Right ventricle myocardium inferior (tissue), 1 donor: ENCODE results near the gene CD52. TPM values are rescaled to one million over a fixed set of nuclear protein-coding genes. Genes with fewer than 3 reads are reported as not detected.

Experiments used
- ATAC-seq: fragments of 200-7000 bp; cut with Tn5 transposase; one replicate; pipeline ENCODE4 v1.9.1; 2020; ENCODE audit warnings: mild to moderate bottlenecking, moderate library complexity
- DNase-seq: peaks from one replicate; pipeline ENCODE4 v3.0.0; 2021; ENCODE audit errors: missing footprints
- intact Hi-C: fragments of 100-400 bp; cut with DNase I; formaldehyde crosslinking; loops from one replicate; pipeline ENCODE4 v1.11.0; 2022
- long read RNA-seq: library from polyadenylated mRNA; unstranded; transcript quantifications from one replicate; pipeline ENCODE4 v2.0.0, GENCODE V29; 2021
- total RNA-seq: library from RNA; stranded (reverse); fragmentation: NEBNext Ultra II Directional; extraction: Animal tissue kit (Norgen Biotek cat#: 25700); gene quantifications from one replicate; pipeline ENCODE4 v1.2.1, GENCODE V29; 2021
- donor health status: DM: no; HTN: yes; CAD: no; lungs with severe emphysema.

Gene CD52
- total RNA-seq: 6.5 TPM
- long read RNA-seq, partial matches to known transcripts: 0 of 3 reads
- long read RNA-seq, other reads (novel, unspliced or antisense): 0 of 3 reads

- intact Hi-C loops: no loop called here
- DNase-seq (no peak), ATAC-seq (no peak)
Observed at GRCh38 chr1:26317612-26318337, at the start of gene CD52. Gene CD52, plus strand, starts transcription at chr1:26317958. Its CDS starts 60 bp downstream, at chr1:26318018.

GRCh38 chr1:26268290-26269197 is 49.2 kb upstream of the CD52 start:
- ATAC-seq (no peak), DNase-seq (no peak)
- intact Hi-C loops: no loop called here

DNA sequence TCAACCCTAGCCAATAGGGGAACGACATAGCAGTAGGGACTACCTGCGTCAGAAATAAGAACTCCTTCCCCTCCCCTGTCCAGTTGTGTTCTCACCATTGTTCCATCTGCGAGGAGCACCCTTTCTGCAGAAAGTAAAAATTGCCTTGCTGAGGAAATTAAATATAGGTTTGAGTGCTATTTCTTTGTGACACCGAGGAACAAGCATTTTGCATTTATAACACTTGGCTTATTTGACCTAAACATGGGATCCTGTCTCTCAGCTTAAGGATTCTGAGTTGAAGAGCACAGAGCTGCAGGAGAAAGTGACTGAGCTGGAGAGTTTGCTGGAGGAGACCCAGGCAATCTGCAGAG is 48.6 kb upstream of the CD52 start:
- intact Hi-C loops: no loop called here
- ATAC-seq (no peak), DNase-seq (no peak)

DNA sequence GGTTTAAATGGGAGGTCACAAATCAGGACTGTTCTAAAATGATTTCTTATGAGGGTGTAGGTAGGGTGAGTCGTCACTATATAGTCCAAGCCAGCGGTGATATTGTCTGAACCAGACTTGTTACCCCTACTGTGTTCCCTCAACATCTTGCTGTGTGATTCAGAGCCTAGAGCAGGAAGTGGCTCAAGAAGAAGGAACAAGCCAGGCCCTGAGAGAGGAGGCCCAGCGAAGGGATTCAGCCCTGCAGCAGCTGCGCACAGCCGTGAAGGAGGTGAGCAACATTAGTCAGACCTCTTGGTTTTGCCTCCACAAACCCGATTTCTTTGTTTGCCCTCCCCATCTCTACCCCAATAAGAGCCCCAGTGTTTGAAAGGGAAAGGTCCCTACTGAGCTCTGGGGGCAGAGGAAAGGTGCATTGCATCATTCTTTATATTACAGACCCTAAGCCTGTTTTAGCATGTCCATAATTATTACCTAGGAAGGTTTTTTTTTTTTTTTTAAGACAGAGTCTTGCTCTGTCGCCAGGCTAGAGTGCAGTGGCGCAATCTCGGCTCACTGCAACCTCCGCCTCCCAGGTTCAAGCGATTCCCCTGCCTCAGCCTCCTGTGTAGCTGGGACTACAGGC is 42.8 kb upstream of the CD52 start:
- ATAC-seq: no peak
- intact Hi-C loops: loop anchor here (1.0 to 5.0 kb wide), 3 partner anchors 43 to 87 kb away; partner anchors contain the start of gene CEP85
- DNase-seq: no peak

DNA sequence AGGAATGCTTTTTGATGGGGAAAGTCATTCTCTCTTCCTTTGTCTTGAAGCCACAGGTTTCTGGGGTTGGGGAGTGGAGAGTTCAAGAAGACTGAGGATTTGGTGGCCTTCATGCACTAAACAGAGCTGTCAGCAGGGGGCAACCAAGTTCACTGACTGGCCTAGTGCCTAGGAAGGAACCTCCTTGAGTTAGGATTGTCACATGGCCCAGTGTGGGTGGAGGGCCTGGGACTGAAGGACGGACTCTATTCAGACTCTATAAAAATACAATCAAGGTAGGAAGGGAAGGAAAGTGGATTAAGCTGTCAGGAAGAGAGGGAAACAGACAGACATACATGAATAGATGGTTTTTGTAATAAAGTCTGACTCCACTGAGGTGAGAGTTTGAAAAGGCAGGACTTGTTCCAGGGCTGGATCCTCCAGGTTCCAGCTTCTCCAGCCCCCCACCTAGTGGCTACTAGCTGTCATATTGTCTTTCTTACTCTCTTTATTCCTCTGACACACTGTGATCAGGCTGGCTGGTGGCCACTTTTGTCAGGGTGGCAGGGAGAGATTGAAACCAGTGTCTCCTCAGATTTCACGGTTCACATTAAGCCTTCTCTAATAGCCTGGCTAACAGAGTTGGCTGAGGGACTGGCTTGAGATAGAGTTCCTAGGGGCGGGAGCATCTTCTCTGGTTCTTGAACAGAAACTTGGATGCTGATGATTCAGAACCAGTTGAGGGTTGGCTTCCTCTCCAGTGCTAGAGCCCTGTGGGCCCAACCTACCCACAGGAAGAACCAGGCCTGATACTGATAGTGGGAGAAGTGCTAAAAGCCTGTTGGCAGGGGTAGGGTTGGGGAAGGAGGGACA is 42.0 kb upstream of the CD52 start:
- ATAC-seq (peak; percentile 83), DNase-seq (peak; percentile 87)
- intact Hi-C loops: loop anchor here (1.0 to 5.0 kb wide), 3 partner anchors 44 to 86 kb away; partner anchors contain the start of gene CEP85

GRCh38 chr1:26276432-26276838 is 41.3 kb upstream of the CD52 start:
- ATAC-seq: no peak
- DNase-seq: no peak
- intact Hi-C loops: loop anchor here (5.0 kb wide), 2 partner anchors 44 to 86 kb away; partner anchors contain the start of gene CEP85

- DNase-seq (no peak), ATAC-seq (no peak)
- intact Hi-C loops: loop anchor here (5.0 kb wide), 2 partner anchors 45 to 85 kb away; partner anchors contain the start of gene CEP85
Observed at GRCh38 chr1:26277261-26277661, 40.5 kb upstream of the CD52 start.

DNA sequence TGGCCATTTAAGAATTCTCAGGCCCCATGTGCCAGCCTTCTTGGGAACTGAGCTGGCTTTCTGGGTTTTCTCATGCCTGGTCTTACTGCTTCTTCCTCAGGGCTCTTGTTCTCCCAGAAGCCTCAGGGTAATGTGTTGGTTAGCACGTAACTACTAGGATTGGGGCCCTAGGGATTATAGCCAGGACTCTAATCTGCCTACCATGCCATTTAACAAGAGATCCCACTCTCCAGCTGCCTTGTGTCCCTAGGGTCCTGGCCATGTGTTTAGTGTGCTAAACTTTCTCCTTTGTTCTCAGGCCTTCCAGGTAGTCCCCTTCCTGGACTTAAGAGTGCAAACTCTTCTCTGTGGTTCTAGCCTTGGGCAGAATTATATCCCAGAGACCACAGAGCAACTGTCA is 40.0 kb upstream of the CD52 start:
- intact Hi-C loops: loop anchor here (5.0 kb wide), 2 partner anchors 45 to 85 kb away; partner anchors contain the start of gene CEP85
- ATAC-seq (no peak), DNase-seq (no peak)

DNA sequence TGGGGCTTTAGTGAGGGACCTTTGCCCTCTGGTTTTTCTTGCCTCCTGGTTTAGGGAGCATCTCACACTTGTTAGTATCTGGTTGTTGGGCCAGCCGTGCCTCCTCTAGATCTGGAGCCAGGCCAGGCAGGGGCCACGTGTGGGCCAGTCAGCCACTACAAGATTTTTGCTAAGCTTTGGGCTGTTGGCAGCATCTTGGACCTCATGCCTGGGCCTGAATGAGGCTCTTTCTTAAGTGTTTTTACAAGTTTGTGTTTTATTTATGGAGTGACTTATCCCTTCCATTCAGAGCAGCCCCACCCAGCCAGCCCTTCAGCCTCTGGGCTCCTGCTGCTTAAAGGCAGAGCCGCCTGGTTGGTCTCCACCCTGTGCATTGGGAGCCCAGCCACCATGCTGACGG is 39.5 kb upstream of the CD52 start:
- no peak for DNase-seq
- intact Hi-C loops: loop anchor here (5.0 kb wide), 2 partner anchors 46 to 84 kb away; partner anchors contain the start of gene CEP85

DNA sequence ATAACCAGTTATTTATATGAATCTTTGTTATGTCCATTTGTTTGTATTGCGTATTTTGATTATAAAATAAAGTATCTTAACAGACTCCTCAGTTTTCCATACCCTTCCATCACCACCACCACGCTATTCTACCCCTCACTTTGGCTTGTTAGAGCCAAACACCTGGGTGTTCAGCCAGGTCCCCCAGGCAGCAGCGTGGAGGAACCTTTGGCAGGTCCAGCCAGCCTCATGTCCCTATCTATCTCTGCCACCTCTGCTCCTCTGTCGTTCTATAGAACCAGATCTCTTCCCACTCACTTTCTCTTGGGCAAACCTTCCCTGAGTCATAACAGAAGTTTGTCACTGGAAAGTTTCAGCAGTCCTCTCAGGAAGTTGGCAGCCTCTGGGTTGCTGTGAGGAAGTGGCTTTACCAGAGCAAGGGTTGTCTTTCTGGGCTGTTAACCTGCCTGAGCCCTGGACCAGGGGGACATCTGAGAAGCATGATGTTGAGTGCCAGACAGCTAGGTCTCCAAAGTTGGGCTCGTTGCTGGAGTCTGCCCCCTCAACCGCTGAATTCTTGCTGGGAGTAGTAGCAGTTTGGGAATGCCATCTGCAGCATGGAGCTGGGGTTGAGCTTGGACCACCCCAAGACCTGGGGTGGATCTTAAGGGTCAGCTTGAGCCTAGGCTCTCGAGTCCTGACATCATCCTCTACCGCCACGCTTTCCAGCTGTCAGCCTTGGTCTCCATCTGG is 38.9 kb upstream of the CD52 start:
- no peak for DNase-seq
- intact Hi-C loops: loop anchor here (5.0 kb wide), 2 partner anchors 47 to 83 kb away; partner anchors contain the start of gene CEP85
- ATAC-seq: no peak

More for the DNA sequence above, 39.5 kb upstream of the CD52 start:
- no peak for ATAC-seq

DNA sequence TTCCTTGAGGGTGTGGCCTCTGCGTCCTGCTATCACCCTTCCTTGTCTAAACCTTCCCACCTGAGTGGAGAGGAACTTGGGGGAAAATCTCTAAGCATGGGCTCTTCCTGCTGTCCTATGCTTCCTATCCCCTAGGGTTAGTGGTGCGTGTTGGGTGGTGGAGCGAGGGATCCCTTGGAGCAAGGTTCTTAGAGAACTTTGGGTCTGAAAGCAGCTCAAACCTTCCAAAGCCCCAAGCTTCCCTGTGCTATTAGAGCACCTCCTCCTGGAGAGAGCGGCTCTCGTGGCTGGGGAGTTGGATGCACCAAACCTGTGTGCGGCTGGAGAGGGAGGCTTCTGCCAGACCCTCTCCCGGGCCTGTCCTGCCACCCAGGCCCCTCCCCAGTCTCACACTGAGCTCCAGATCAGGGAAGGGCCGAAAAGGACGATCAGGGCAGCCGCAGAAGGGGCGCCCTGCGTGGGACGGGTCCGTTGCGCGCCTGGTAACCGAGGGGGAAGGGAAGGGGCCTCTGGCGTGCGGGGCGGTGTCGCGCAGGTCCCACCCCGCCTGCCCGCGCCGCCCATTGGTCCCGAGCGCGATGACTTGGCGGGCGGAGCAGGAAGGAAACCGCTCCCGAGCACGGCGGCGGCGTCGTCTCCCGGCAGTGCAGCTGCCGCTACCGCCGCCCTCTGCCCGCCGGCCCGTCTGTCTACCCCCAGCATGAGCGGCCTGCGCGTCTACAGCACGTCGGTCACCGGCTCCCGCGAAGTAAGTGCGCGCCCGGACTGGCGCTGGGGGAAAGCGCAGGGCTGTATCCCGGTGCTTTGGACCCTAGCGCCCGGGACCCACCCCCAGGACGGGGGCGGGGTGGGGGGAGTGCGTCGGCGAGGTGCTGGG is 38.1 kb upstream of the CD52 start, which contains the start of gene SH3BGRL3:
Gene SH3BGRL3, plus strand, starts transcription at position 631 of the 877 bp plus-strand sequence. Its CDS starts 70 bp downstream, at position 701.
- intact Hi-C loops: loop anchor here (5.0 kb wide), 2 partner anchors 47 to 83 kb away; partner anchors contain the start of gene CEP85
- peak; percentile 96 for DNase-seq
- ATAC-seq: peak; percentile 77

DNA sequence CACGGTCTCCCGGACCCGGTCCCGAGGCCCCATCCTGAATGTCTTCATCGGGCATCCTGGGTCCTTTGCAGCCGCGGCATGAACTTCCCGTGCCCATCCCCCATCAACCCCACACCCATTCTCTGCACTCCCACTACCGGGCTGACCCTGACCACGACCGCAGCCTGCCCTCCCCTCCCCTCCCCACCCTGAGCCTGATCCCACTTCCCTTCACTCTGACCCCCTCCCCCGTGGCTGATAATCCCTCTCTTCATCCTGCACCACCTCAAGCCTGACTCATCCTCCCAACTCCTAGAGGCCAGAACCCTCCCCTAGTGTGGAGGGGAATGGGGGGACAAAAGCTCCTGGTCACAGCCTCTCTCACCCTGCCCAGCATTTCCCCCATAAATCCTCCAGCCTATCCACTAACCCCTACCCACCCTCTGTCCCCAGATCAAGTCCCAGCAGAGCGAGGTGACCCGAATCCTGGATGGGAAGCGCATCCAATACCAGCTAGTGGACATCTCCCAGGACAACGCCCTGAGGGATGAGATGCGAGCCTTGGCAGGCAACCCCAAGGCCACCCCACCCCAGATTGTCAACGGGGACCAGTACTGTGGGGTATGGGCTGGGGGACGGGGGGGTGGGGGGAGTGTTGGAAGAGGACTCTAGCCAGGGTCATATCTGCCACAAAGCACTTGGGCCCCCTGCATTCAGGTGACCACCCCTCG is 37.3 kb upstream of the CD52 start:
- peak; percentile 52 for DNase-seq
- intact Hi-C loops: no loop called here
- ATAC-seq: no peak

DNA sequence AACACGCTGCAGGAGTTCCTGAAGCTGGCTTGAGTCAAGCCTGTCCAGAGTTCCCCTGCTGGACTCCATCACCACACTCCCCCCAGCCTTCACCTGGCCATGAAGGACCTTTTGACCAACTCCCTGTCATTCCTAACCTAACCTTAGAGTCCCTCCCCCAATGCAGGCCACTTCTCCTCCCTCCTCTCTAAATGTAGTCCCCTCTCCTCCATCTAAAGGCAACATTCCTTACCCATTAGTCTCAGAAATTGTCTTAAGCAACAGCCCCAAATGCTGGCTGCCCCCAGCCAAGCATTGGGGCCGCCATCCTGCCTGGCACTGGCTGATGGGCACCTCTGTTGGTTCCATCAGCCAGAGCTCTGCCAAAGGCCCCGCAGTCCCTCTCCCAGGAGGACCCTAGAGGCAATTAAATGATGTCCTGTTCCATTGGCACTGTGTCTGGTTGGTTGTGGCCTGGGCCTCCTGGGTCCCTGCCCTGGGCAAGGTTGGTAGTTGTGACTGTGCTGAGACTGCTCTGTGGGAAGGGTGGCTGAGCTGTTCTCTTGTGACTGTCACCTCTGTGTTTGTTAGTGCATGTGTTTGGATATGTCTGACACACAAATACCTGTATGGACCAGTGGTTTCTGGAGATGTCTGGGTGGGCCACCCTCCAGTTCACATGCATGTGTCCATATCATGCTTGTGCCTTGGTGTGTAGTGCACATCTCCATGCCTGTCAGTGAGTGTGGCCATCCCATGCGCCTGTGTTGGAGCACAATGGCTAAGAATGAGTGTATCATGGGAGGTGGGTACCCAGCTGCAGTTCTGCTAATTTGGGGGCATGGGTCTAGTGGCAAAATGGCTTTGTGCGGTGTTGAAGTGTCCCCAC is 36.4 kb upstream of the CD52 start:
- intact Hi-C loops: no loop called here
- ATAC-seq: no peak
- DNase-seq: no peak

DNA sequence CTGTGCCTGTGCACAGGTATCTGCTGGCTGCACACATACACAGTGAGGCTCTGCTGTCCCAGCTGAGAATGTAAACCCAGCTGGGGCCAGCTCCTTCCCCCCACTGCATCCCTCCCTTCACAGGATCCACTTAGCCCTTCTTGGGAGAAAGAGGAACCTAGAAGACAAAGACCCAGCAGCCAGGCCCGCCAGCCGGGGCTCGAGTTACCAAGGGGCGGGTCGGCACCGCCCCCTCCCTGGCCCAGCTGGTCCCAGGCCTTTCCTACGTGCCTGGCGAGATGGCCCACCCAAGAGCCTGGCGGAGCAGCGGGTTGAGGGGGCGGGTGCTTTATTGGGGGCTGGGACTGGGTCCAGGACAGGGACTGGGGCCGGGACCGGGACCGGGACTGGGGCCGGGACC is 35.8 kb upstream of the CD52 start:
- ATAC-seq: no peak
- DNase-seq: no peak
- intact Hi-C loops: no loop called here

DNA sequence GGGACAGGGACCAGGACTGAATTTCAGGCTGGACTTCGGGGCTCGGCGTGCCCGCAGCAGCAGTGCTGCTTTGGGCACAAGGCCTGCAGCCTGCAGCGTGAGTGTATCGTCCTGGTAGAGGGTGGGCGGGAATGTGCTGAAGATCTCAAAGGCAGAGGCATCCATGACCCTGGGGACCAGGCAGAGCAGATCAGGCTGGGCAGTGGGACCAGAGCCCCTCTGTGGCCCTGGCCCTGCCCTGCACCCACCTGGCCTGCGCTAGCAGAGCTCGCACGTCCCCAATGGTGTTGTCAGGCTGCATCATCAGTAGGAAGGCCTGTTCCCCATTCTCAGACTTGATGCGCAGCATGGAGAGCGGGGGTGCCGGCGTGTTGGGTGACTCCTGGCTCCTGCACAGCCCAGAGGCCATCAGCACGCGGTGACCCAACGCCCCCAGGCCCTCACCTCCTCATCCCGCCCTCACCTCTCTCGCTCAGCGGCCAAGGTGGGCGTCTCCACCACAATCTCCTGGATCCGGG is 35.3 kb upstream of the CD52 start:
- intact Hi-C loops: no loop called here
- DNase-seq: no peak
- no peak for ATAC-seq
